Measurements from ENCODE around the gene ASAP3.

DNA sequence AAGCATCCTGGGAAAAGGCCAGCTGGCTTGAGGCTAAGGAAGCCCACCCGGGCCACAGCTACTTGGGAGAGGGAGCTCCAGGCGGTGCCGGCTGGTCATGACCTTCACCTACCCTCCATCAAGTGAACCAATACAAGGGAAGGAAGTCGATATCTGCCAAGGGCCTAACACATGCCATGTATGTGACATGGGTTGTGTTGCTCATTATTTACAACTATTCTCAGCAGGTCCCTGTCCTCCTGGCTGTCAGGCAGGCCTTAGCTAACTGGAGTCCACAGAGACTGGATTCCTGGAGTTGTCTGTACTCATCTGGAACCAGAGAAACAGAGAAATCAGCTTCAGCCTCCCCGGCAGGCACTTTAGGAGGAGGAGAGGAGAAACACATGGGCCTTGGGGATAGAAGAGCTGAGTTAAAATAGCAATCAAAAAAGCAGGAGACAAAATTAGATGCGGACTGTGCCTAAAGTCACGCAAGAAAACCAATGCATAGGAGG, 75.1 kb downstream of the ASAP3 start:
- TF ChIP-seq, protein P1, sequence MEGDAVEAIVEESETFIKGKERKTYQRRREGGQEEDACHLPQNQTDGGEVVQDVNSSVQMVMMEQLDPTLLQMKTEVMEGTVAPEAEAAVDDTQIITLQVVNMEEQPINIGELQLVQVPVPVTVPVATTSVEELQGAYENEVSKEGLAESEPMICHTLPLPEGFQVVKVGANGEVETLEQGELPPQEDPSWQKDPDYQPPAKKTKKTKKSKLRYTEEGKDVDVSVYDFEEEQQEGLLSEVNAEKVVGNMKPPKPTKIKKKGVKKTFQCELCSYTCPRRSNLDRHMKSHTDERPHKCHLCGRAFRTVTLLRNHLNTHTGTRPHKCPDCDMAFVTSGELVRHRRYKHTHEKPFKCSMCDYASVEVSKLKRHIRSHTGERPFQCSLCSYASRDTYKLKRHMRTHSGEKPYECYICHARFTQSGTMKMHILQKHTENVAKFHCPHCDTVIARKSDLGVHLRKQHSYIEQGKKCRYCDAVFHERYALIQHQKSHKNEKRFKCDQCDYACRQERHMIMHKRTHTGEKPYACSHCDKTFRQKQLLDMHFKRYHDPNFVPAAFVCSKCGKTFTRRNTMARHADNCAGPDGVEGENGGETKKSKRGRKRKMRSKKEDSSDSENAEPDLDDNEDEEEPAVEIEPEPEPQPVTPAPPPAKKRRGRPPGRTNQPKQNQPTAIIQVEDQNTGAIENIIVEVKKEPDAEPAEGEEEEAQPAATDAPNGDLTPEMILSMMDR (IDR thresholded peaks at IDR 0.05; ENCODE audit: insufficient read depth, low read length, poor library complexity, severe bottlenecking): no peak
- TF ChIP-seq EZH2phosphoT487 (conservative IDR thresholded peaks at IDR 0.05; ENCODE audit: low read length): no peak

Data from SU-DHL-6 (cell line).